NCI-H1048 (cell line): ENCODE data around the gene OR13C2.
"Not testable (repeated sequence)": the region's sequence is repeated elsewhere in the genome, so short reads cannot be mapped to it uniquely, and the experiment has no call there.

Experiments used
- DNase-seq: peaks from one replicate; lab custom pipeline; 2025; lab: John Stamatoyannopoulos, UW

OR13C2 gene, protein sequence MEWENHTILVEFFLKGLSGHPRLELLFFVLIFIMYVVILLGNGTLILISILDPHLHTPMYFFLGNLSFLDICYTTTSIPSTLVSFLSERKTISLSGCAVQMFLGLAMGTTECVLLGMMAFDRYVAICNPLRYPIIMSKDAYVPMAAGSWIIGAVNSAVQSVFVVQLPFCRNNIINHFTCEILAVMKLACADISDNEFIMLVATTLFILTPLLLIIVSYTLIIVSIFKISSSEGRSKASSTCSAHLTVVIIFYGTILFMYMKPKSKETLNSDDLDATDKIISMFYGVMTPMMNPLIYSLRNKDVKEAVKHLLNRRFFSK

GRCh38 chr9:104605527-104605926, at the start of gene OR13C2:
TSS of gene OR13C2 (minus strand) at chr9:104605627. CDS start at chr9:104605627, 0 bp downstream.
- not testable (repeated sequence) for DNase-seq

GRCh38 chr9:104635456-104635855, 30.0 kb upstream of the OR13C2 start:
- no peak for DNase-seq

DNA sequence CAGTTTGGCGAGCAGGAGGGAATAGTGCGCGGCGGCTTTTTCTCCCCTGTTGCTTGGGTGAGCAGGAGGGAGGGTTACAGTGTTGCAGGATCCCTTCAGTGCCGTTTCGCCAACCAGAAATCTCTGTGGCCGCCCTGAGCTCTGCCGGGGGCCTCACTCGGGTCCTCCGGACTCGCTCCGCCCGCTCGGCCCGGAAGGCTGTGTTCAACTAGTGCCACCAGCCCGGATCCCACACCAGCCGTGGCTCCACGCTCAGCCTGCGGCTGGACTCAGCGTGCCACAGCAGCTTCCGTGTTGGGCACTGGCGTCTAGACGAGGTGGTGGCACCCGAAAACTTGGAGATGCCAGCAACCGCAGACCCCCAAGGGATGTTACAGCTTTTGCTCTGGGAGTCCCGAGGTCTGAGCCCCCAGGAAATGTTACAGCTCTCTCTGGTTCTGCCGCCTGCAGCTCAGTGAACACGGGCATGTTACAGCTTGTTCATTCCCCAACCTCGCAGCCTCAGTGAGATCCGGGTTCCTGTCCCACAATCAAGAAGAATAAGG, 28.6 kb upstream of the OR13C2 start:
- no peak for DNase-seq

- DNase-seq = not testable (repeated sequence)
Measured at GRCh38 chr9:104625964-104626363, 20.5 kb upstream of the OR13C2 start.

DNA sequence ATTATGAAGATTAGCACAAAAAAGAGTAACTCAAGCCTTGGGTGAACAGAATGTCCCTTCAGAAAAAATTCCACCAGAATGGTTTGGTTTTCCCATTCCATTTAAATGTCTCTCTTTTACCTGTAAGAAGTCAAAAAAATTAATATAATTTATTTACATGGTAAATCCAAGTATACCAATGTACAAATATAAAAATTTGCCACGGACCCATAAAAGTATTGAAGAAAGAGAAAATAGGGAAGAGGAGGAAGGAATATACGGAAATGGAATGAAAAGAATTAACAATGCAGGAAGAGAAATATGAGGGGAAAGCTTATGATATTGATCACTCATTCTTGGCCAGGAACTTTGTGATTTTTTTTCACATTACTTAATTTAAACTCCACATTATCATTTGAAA, 12.7 kb upstream of the OR13C2 start, which contains the start of gene OR13C9:
OR13C9 (minus strand) TSS at position 101 of the 400 bp plus-strand sequence; CDS start at position 101, 0 bp downstream.
- no peak for DNase-seq

DNA sequence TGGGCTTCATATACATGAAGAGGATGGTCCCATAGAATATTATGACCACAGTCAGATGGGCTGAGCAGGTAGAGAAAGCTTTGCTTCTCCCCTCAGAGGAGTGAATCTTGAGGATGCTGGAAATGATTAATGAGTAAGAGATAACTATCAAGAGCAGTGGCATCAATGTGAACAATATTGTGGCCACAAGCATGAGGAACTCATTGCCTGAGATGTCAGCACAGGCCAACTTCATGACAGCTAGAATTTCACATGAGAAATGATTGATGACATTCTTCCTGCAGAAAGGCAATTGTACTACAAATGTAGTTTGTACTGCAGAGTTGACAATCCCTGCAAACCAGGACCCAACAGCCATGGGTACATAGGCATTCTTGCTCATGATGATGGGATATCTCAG, 12.0 kb upstream of the OR13C2 start:
- no peak for DNase-seq

DNA sequence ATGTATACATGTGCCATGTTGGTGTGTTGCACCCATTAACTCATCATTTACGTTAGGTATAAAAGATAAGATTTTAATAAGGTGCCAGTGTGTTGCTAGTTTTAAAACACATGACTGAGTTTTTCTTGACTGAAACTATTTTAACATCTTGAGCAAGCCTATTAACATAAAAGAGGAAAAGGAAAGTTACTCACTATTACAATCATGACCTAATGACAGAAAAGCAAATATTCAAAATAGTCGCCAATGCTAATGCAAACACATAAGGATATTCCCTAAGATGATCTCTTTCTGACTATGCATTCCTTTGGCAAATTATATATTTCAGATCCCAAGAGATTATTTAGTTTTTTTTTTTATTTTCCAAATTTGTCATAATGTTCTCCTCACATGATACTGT, 5.8 kb upstream of the OR13C2 start:
- DNase-seq = no peak

- DNase-seq = no peak
Measured at GRCh38 chr9:104608336-104608735, 2.9 kb upstream of the OR13C2 start.

GRCh38 chr9:104606152-104606551, 725 bp upstream of the OR13C2 start:
- DNase-seq = no peak

DNA sequence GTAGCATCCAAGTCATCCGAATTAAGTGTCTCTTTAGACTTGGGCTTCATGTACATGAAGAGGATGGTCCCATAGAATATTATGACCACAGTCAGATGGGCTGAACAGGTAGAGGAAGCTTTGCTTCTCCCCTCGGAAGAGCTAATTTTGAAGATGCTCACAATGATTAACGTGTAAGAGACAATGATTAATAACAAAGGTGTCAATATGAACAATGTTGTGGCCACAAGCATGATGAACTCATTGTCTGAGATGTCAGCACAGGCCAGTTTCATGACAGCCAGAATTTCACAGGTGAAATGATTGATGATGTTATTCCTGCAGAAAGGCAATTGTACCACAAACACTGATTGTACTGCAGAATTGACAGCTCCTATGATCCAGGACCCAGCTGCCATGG, 626 bp downstream of the OR13C2 start:
- DNase-seq = no peak

DNA sequence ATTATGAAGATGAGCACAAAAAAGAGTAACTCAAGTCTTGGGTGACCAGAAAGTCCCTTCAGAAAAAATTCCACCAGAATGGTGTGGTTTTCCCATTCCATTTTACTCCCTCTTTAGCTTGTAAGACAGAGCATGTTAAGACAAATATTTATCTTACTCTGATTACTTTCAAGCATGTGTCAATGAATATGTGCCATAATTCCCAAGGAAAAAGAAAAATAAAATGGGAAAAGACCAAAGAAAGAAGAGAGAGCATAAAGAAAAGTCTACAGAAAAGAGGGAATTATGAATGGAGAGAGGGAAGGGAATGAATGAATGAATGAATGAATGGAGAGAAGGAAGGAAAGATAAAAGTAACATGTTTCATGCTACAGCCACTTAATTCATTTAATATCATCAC, 6.1 kb downstream of the OR13C2 start, which contains the start of gene OR13C5:
OR13C5 (minus strand) TSS at position 101 of the 400 bp plus-strand sequence; CDS start at position 101, 0 bp downstream.
- DNase-seq = not testable (repeated sequence)

DNA sequence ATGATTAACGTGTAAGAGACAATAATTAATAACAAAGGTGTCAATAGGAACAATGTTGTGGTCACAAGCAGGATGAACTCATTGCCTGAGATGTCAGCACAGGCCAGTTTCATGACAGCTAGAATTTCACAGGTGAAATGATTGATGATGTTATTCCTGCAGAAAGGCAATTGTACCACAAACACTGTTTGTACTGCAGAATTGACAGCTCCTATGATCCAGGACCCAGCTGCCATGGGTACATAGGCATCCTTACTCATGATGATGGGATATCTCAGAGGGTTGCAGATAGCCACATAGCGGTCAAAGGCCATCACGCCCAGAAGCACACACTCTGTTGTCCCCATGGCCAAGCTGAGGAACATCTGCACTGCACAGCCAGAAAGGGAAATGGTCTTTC, 6.7 kb downstream of the OR13C2 start:
- DNase-seq = not testable (repeated sequence)

GRCh38 chr9:104589626-104590025, 15.8 kb downstream of the OR13C2 start:
- DNase-seq = no peak

DNA sequence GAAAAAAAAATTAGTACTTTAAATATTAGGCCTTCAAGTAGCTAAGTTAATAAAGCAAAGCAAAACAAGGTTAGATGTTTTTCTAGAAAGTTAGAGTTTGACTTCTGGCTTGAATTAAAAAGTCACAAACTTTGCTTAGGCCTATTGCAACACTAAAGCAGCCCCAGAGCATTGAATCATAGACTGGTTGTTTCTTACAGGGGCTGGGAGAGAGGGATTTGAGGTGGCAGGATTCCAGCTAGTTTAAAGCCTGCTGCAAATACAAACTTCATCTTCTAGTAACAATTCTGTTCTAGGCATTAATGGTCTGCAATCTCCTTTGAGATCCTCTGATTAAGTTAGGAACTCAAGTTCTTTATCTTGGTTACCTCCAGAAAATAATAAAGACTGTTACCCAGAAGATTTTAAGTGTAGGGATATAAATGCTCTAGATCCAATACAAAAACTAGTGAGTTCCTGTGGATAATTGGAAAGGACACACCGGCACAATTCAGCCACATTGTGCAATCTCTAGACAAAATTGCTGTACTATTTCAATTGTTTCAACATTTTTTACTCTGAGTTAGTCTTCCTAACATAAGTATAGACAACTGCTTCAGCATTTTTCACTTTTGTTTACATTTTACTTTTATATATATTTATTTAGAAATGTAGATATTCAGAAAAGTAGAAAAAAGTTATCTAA, 18.8 kb downstream of the OR13C2 start:
- no peak for DNase-seq

DNA sequence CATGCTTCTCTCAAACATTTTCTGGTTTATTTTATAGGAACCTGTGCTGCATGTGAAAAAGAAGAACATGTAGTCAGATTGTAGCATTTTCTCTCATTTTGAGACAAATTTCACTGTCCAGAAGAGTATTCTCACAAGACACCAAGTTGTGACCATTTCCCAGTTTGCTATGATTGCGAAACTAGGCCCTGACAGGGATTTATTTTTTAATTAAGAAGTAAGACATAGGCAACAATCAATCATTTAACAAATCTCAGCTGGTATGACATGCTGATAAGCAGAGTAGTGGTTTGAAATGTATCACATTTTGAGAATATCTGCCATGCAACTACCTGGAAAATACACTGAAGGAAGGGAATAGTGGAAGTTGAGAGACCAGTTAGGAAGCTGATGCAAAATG, 24.9 kb downstream of the OR13C2 start:
- DNase-seq = no peak

DNA sequence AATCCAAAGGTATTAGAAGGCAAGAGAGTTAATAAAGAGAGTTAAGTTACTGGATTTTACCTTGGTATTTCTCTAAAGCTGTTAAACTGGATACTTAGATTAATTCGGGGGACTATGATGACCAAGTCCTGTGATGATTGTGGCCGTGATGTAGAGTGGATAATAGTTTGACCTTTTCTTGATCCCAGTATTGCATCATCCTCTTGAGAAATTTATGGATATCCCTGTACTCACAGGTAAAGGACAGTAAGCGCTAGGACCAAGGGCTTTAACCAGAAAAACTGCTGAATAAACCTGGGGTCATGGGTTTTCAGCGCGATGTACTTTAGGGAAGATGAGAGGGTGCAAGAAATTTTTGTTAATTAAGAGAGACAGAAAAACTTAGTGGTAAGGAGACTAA, 28.2 kb downstream of the OR13C2 start:
- DNase-seq = no peak

GRCh38 chr9:104575456-104575855, 30.0 kb downstream of the OR13C2 start:
- no peak for DNase-seq

GRCh38 chr9:104572612-104573011, 32.8 kb downstream of the OR13C2 start:
- no peak for DNase-seq

- no peak for DNase-seq
Measured at GRCh38 chr9:104568868-104569267, 36.6 kb downstream of the OR13C2 start, which contains the start of gene OR13C8. TSS of gene OR13C8 (plus strand) at chr9:104569168. CDS start at chr9:104569168, 0 bp downstream.

DNA sequence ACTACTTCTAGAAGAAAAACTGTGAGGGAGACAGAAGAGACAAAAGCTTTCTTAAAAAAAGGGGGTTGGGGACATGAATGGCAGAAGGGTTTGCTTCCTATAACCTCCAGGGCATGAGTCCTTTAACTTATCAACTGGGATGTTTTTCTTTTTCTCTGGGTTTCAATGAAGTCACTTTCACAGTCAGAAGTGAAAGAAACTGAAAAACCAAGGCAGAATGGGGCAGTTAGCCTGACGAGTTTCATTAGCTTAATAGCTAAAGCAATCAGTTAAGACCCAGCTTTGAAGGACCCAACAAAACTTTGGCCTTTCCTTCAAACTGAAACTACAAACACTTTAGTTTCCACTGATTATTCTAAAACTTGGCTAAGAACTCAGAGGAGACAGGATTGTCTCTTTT, 41.1 kb downstream of the OR13C2 start:
- no peak for DNase-seq

- DNase-seq = no peak
Measured at GRCh38 chr9:104556830-104557634, 48.4 kb downstream of the OR13C2 start.

- DNase-seq = no peak
Measured at GRCh38 chr9:104555521-104555920, 49.9 kb downstream of the OR13C2 start.
